ENCODE measurements around the gene ARVCF.
"Not testable (repeated sequence)": the region's sequence is repeated elsewhere in the genome, so short reads cannot be mapped to it uniquely, and the experiment has no call there.

ARVCF gene

GRCh38 chr22:19936513-19936912, 80.1 kb downstream of the ARVCF start:
- DNase-seq (ENCODE audit: low spot score): no peak

GRCh38 chr22:19935123-19935718, 81.4 kb downstream of the ARVCF start:
- DNase-seq (ENCODE audit: low spot score): not testable (repeated sequence)

GRCh38 chr22:19933341-19934241, 83.0 kb downstream of the ARVCF start:
- no peak for DNase-seq (ENCODE audit: low spot score)

GRCh38 chr22:19932367-19933206, 84.0 kb downstream of the ARVCF start:
- DNase-seq (ENCODE audit: low spot score): no peak

DNA sequence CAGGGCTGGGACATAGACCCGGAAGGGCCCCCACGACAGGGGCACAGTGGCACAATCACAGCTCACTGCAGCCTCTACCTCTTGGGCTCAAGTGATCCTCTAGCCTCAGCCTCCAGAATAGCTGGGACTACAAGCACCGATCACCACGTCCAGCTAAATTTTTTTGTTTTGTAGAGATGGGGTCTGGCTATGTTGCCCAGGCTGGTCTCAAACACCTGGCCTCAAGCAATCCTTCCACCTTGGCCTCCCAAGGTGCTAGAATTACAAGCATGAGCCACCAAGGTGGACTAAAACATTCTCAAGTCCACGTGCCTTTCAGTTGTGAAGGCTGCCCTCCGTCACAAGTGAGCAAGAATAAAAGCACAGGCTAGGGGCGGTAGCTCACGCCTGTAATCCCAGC, 85.1 kb downstream of the ARVCF start:
- no peak for DNase-seq (ENCODE audit: low spot score)

GRCh38 chr22:19930551-19931486, 85.8 kb downstream of the ARVCF start:
- no peak for DNase-seq (ENCODE audit: low spot score)

- no peak for DNase-seq (ENCODE audit: low spot score)
Measured at GRCh38 chr22:19929586-19930550, 86.8 kb downstream of the ARVCF start.

- DNase-seq (ENCODE audit: low spot score): no peak
Measured at GRCh38 chr22:19928207-19928606, 88.4 kb downstream of the ARVCF start.

- no peak for DNase-seq (ENCODE audit: low spot score)
Measured at GRCh38 chr22:19927696-19928095, 88.9 kb downstream of the ARVCF start.

GRCh38 chr22:19926028-19926427, 90.6 kb downstream of the ARVCF start:
- DNase-seq (ENCODE audit: low spot score): not testable (repeated sequence)

DNA sequence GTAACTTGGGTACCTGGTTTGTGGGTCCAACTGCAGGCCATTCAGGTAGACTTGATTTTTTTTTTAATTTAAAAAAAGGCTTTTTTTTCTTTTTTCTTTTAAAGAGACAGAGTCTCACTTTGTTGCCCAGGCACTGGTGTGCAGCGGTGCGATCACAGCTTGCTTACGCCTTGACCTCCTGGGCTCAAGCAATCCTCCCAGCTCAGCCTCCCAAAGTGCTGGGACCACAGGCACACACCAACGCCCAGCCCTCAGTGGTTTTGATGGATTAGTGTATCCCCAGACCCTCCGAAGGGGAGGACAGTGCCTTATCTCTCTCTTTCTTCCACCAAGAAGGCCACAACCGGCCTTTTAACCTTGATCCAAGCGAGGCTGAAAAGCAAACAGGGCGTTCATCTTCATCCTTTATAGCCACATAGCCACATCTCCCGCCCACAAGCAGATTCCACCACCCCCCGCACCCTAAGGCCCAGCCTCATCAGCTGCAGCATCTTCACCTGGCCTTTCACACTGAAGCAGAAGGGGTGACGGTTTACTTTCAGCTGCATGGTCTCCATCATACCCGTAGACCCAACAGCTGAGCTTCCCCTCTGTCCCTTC, 92.6 kb downstream of the ARVCF start:
- no peak for DNase-seq (ENCODE audit: low spot score)

DNA sequence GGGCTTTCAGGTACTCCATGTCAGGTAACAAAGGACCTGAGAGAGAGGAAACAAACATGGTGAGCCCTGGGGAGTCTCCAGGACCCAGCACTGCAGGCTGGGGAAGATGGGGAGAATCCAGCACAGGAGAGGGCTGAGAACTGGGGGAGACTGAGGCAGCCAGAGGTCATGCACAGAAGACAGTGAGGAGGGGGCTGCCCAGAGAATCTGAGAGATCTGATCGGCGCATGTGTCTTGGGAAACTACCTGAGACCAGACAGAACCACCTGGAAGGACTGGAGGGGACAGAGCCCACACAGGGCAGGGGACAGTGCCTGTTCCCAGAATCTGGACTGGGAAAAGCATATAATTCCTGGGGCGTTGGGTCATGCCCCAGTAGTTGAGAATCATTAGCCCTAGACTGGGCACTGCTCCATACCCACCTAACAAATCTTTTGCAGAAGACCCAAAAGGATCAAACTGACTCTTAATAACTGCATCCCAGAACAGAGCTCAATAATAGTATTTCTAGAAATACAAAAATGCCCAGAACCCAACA, 95.0 kb downstream of the ARVCF start:
- no peak for DNase-seq (ENCODE audit: low spot score)

All from CD4-positive, alpha-beta T cell treated with Interleukin-6 at 100 ng/mL for 8 hours (primary cell).